NCI-H2107 treated with DMSO at 0.1 percent for 48 hours (cell line): ENCODE data around the gene CELF2.

Experiments
- DNase-seq: peaks from one replicate; lab custom pipeline; 2025; ENCODE audit not compliant: unreplicated experiment; lab: John Stamatoyannopoulos, UW

CELF2 gene

GRCh38 chr10:11152801-11153200, 135.1 kb downstream of the CELF2 start:
- no peak for DNase-seq

- DNase-seq = no peak
These were observed 135.6 kb downstream of the CELF2 start for GRCh38 chr10:11153245-11153644.

GRCh38 chr10:11153766-11154165, 136.1 kb downstream of the CELF2 start:
- DNase-seq = no peak

GRCh38 chr10:11154333-11154732, 136.7 kb downstream of the CELF2 start:
- no peak for DNase-seq

DNA sequence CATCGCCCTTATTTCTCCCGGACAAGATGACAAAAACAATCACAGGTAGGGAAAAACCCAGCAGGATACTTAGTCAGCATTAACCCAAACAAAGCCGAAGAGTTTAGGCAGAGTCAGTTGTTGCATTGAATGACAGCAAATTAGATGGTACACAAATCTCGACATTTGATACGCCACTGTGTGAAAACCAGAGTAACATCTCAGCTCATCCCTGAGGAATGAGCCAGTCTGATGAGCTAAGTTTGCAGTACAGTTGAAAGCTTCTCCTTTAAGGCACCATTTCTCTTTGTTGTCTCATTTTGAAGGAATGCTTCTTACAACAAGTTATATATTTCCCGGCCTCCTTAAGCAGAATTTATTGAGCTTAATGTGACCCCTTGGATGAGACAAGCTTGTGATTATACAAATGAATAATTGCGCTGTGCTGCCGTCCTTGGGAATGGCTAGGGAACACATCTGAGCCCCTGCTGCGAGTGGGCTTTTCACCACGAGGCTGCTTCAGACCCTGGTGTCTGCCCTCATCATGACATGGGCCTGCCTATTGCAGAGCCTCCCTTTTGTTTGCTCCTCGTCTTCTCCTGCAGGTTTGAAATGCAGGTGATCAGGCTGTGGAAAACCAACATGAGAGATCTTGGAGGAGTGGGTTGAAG, 137.3 kb downstream of the CELF2 start:
- DNase-seq = no peak

DNA sequence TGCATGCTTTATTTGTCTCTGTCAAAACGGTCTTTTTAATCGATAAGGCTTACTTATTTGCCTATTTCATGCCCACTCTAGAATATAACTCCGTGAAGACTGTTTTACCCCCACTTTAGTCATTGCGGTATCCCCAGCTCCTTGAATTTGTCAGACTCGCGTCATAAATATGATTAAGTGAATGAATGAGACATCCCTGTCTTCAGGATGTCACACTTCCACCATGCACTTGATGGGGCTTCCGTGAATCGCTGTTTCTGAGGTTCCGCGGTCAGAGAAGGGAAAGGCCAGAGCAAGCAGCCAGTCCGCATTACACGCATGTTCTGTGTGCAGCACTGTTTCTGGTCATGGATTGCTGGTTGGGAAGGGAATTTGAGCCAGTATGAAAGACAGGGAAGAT, 138.8 kb downstream of the CELF2 start:
- DNase-seq = no peak

DNA sequence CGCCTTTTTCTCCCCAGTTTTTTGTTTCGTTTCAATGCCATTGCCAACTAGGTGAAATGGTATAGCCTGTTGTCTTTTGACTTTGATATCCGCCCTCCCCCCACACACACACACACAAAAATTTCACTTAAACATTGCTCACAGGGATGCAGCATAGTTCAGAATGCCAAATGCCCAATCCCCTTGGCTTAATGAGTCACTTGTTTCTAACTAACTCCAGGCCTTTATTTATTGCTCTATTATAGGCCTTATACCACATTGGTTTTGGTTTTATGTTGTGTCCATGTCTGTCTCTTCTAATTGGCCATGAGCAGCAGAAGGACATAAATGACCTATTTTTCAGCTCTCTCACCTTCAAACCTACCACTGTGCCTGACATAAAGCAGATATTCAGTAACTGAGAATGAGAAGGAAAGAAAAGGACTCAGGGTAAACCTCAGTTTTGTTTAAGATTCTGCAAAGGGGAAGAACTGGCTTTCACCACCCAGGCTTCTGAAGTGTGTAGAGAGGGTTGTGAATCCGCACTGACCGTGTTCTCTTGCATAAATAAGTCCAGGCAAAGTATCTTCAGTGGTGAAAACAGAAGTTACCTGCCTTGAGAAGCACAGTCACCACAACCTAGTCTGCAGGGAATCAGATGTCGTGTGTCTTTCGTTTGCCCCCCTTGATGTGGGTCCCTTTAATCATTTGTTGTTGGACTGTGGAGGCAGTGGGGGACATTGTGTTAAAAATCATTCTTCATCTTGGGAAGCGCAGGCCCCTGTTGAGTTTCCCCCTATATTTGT, 139.8 kb downstream of the CELF2 start:
- no peak for DNase-seq

GRCh38 chr10:11158080-11158479, 140.4 kb downstream of the CELF2 start:
- DNase-seq = no peak

DNA sequence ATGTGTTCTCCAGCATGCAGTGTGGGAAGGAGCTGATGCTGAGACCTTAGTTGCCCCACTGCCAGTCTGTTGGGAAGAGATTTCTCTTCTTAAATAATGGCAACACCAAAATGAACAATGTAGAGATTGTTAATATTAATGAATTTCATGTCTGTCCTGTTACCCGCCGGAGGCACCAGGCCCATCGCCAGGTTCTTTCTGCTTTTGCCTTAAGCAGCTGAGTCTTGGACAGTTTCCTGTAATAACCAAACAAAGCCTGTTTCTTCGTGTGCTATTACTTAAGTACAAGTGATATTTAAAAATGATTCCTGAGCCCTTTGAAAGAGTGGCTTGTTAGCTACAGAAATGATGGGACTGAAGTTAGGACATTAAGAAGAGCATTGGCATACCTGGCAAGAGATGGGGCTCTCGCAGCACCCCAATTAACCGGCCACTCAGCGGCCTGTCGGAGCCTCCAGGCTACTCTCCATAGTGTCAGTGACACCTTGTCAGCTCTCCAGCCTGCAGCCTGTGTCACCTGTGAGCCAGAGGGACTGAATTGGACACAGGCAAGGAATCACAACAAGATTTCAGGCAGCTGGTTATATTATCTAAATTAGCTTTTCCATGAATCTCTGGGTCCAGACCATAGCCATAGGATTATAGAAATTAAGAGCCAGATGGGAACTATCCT, 142.0 kb downstream of the CELF2 start:
- no peak for DNase-seq

GRCh38 chr10:11161096-11161495, 143.4 kb downstream of the CELF2 start:
- DNase-seq = no peak

DNA sequence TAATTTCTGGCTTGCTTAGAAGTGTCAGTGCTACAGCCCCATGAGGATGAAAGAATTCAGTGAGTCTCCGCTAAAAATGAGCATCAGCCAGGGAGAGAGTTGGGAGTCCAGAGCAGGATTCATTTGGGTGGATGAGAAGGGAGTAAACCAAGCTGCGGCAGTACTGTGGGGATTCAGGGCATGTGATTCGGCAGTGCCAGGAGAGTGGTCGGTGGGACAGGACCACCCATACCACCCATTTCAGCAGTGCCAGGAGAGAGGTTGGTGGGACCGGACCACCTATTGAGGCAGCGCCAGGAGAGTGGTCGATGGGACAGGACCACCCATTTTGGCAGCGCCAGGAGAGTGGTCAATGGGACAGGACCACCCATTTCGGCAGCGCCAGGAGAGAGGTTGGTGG, 144.2 kb downstream of the CELF2 start:
- no peak for DNase-seq

- no peak for DNase-seq
These were observed 145.3 kb downstream of the CELF2 start for GRCh38 chr10:11162828-11163599.

DNA sequence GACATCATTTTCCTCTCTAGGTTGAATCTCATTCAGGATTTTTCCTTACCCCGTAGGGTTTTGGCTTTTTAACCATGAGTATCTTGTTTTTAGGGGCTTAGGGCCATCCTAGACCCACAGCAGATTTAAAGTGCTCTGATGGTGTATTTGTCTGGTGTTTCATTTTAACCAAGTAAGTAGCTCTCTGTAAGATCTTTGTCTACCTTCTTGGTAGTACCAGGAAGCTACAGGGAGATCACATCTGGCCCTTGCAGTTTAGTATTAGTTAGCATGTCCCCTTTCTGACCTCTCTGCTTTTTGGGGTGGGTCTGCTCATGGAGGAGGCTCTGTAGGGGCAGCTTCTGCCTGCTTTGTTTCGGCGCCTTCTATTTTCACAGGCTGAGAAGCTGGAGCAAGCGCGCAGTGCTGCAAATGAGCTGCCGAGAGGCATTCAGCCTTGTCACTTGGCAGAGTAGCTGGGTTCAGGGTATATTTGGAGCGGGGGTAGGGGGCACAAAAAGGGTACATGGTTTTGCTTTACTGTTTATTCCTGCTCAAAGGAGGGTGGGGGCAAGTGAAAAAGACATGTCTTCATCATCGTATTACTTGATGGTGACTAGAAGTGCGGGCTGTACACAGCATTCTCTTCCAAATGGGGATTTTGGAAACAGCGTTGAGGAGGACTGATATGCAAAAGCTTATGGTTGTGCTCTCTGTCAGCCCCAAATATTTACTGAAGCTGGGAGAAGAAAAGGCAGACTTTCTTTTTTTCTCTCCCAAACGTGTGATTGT, 146.3 kb downstream of the CELF2 start:
- DNase-seq = no peak

DNA sequence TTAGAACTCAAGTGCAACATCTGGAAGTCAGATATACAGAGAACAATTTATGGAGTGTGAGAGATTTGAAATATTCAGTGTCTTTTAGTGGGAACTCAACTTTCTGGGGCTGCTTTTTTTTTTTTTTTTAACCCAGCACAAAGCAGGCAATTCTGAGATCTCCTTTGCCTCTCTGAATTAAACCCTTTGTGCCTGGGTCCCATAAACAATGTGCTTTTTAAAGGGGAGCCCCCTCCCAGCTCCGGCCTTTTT, 146.8 kb downstream of the CELF2 start:
- DNase-seq = no peak

DNA sequence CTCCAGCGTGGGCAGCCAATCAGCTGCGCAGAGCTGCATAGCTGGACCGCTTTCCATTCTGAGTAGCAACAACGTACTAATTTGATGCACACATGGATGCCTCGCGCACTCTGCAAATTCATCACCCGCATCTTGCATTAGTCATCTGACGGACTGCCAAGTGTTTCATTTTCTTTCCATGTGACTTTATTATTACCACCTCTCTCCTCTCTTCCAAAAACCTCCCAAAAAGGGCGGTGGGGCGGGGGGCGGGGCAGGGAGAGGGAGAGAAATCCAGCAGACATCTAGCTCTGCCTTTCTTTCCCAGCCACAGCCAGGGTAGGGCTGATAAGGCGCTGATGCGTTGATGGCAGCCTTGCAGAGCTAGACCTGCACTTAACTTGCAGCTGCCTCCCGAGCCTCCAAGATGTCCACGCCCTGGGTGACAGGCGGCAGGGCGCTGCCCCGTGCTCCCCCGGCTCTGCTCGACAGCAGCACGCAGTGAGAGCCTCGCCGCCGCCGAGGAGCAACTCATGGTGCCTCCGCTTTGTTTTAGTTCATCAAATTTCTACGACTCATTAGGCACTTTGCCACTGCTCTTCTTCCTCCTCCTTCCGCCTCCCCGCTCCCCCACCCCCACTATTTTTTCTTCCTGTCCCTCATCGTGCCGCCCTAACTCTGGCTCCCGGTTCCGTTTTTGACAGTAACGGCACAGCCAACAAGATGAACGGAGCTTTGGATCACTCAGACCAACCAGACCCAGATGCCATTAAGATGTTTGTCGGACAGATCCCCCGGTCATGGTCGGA, 147.3 kb downstream of the CELF2 start:
- DNase-seq = no peak

GRCh38 chr10:11165591-11166543, 148.2 kb downstream of the CELF2 start:
- DNase-seq = no peak

DNA sequence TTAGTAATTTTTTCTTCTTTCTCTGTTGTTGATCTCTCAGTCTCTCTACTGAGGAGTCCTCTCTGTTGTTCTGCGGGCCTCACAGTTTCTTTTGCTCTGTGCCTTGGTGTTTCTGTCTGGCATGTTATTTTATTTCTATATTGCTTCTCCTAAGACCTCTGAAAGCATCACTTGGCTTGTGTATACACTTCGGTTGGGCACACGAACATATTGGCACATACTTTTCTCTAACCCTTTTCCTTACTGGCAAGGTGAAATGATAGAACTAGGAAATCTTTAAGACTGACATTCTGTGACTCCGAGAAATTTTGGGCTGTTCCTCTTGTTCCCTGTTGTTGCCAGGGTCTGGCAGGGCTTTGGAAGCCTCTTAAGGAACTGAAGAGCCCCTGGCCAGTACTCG, 148.9 kb downstream of the CELF2 start:
- DNase-seq = no peak

GRCh38 chr10:11167233-11167966, 149.7 kb downstream of the CELF2 start:
- DNase-seq = no peak
